ENCODE data around the gene ALK.

GRCh38 chr2:29946505-29946904 is 25.1 kb upstream of the ALK start:
- no peak for TF ChIP-seq CTCF (IDR thresholded peaks at IDR 0.05)
- no peak for TF ChIP-seq POLR2A (IDR thresholded peaks at IDR 0.05)
